NCI-H82 treated with DMSO at 0.1 percent for 48 hours (cell line): ENCODE results near the gene BRD2.
"Not testable (repeated sequence)": the region's sequence is repeated elsewhere in the genome, so short reads cannot be mapped to it uniquely, and the experiment has no call there.

Experiments
- DNase-seq: peaks from one replicate; lab custom pipeline; 2025; ENCODE audit not compliant: unreplicated experiment; lab: John Stamatoyannopoulos, UW

The BRD2 gene

GRCh38 chr6:32968093-32968866 lies at the start of gene BRD2:
Gene BRD2, plus strand, starts transcription at chr6:32968594. Its CDS starts 4,305 bp downstream, at chr6:32972899.
- DNase-seq = peak; percentile 88

DNA sequence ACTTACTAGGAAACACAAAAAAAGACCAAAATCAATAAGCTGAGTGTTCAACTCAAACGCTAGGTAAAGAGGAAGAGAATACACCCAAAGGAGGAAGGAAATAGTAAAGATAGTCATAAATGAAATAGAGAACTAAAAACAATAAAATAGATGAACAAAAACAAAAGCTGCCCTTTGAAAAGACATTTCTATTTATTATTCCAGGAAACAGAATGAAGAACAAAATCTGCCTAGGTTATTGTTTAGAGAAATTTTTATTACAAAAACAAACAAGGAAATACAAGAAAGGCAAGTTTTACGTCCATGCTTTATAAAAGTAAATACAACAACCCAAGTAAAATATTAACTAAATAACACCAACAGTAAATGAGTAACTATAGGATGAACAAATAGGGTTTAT lies 47.7 kb upstream of the BRD2 start:
- DNase-seq = no peak

- no peak for DNase-seq
Measured at GRCh38 chr6:32922083-32922482, 46.3 kb upstream of the BRD2 start.

- DNase-seq = no peak
Measured at GRCh38 chr6:32931211-32931610, 37.2 kb upstream of the BRD2 start.

DNA sequence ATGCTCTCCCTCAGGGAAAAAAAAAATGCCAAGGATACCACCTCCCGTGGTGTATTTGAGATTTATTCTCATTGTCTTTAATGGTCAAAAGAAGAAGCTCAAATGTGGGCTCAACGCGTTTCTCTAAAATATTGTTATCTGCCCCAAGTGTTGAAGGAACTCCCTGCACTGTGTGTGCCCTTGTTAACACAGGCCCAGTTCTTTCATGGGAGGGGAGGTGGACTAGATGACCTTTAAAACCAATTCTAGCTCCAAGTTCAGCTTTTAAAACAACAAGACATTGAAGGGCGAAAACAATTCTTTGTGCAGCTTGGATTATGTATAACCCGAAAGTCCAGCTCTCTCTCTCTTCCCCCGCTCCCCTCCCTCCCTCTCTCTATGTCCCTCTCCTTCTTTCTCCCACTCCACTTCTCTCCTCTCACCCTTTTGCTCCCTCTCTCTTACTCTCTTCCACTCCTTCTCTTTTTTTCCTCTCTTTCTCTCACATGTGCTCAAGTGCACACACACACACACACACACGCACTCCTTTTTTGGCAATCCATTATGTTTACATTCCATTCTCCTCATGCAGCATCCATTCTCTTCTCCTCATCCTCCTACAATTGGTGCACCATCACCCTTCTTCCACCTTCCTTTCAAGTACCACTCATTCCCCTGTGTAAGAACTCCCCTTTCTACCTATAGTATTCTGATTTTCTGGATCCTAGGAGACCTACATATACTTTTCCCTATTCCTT lies 36.1 kb upstream of the BRD2 start:
- DNase-seq = no peak

DNA sequence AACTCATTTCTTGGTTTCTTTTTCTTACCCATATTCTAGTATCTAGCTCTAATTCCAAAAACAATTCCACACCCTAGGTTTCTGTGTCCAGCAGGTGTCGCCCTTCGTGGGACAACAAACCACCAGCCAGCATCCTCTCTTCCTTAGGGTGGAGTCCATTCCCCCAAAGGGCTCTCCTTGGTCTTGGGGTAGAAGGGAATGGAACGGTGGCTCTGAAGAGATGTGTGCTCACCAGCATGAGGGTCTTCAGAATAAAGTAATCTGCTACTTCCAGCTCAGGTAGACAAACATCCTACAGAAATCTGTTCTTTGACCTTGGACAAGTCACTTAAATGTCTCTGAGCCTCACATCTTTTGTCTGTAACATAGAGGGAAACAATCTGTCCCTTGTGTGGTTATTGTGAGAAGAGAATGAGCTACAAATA lies 34.7 kb upstream of the BRD2 start:
- DNase-seq = peak; percentile 35

- no peak for DNase-seq
Measured at GRCh38 chr6:32935551-32936238, 32.7 kb upstream of the BRD2 start.

- no peak for DNase-seq
Measured at GRCh38 chr6:32936239-32937152, 31.9 kb upstream of the BRD2 start.

- no peak for DNase-seq
Measured at GRCh38 chr6:32937230-32937633, 31.2 kb upstream of the BRD2 start.

GRCh38 chr6:32938494-32938893 lies 29.9 kb upstream of the BRD2 start:
- no peak for DNase-seq

DNA sequence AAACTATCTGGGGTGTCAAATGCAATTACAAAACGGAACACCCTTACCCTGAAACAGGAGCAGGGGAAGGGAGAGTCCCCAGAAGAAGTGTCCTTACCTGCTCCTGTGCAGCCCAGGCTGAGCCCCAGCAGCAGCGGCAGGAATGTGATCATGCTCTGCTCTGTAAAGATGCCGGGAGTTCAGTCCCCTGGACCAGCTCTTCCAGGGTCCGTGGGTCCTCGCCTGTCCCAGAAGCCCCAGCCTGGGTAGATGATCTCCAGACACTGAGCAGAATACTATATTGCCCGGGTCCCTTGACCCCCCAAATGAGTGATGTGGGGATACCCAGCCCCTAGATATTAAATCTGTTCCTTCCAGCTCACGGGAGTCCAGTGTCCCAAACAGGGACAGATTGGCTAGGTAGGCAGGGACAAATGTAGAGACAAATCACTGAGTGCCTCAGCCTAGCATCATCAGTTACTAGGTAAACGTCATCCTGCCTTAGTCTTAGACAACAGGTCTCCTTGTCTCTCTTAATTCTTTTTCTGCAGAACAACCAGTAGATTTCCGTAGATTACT lies 27.7 kb upstream of the BRD2 start, which contains the start of gene HLA-DMB:
HLA-DMB (minus strand) TSS at position 373 of the 558 bp plus-strand sequence; CDS start at position 152, 221 bp downstream.
- DNase-seq = peak; percentile 12

GRCh38 chr6:32941214-32941768 lies 27.1 kb upstream of the BRD2 start:
- DNase-seq = no peak

- not testable (repeated sequence) for DNase-seq
Measured at GRCh38 chr6:32942555-32943123, 25.8 kb upstream of the BRD2 start.

- no peak for DNase-seq
Measured at GRCh38 chr6:32943864-32944649, 24.3 kb upstream of the BRD2 start.

DNA sequence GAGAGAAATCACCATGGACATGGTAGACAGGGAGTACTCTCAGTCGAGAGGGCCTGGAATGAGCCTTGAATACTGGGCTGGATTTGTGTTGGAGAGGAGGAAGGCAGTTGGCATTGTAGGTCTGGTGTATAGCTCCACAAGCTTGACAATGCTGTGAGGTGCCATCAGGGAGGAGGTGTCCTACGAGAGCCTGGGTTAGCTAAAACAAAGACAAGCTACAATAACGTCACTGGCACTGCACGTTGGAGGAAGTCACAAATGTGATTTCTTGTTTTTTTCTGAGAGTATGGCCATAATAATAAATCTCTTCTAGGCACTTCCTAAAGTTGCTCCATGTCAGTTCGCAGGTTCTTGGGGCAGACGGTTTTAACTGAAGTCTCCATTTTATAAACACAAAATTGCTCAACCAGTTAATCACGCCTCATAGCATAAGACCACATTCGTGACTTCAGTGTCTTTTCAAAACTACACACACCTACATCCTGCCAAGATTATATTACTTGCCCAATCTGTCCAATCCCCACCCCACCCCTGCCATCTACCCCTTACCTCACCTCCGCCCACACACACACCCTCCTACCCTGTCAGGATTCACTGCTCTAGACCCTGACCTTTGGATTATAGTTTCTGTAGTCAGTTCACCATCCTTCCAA lies 23.2 kb upstream of the BRD2 start:
- no peak for DNase-seq

DNA sequence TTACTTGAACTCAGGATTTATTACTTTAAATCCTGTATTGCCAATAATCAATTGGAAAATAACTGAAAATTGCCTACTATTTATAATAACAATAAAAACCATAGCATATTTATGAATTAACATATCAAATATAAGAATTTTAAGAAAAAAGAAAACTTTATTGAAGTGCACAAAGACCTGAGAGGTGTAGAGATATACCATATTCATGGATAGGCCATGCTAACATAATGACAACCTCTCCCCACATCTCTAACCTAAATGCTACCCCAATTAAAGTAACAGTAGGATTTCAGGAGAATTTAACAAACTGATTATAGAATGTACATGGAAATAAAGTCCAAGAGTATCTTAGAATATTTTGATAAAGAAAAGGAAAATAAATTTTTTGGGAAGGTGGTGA lies 22.4 kb upstream of the BRD2 start:
- DNase-seq = no peak

- DNase-seq = no peak
Measured at GRCh38 chr6:32946893-32947292, 21.5 kb upstream of the BRD2 start.
